Measurements from ENCODE around the gene FAAP20.

FAAP20 gene

GRCh38 chr1:2176615-2177014 is 18.0 kb downstream of the FAAP20 start:
- DNase-seq, result no peak

- no peak for DNase-seq
Measured at GRCh38 chr1:2175681-2176454, 18.7 kb downstream of the FAAP20 start.

- DNase-seq, result no peak
Measured at GRCh38 chr1:2175055-2175414, 19.5 kb downstream of the FAAP20 start.

GRCh38 chr1:2174348-2175054 is 20.1 kb downstream of the FAAP20 start:
- peak; percentile 46 for DNase-seq

- DNase-seq, result no peak
Measured at GRCh38 chr1:2173546-2174347, 20.8 kb downstream of the FAAP20 start.

- DNase-seq, result no peak
Measured at GRCh38 chr1:2172551-2173146, 21.9 kb downstream of the FAAP20 start.

- DNase-seq, result no peak
Measured at GRCh38 chr1:2172012-2172411, 22.6 kb downstream of the FAAP20 start.

GRCh38 chr1:2170211-2170610 is 24.4 kb downstream of the FAAP20 start:
- DNase-seq, result no peak

GRCh38 chr1:2169200-2169836 is 25.3 kb downstream of the FAAP20 start:
- no peak for DNase-seq

- DNase-seq, result no peak
Measured at GRCh38 chr1:2168535-2168934, 26.0 kb downstream of the FAAP20 start.

GRCh38 chr1:2168090-2168489 is 26.5 kb downstream of the FAAP20 start:
- DNase-seq, result no peak

- DNase-seq, result no peak
Measured at GRCh38 chr1:2166695-2167094, 27.9 kb downstream of the FAAP20 start.

GRCh38 chr1:2166254-2166653 is 28.3 kb downstream of the FAAP20 start:
- no peak for DNase-seq

GRCh38 chr1:2165646-2166045 is 28.9 kb downstream of the FAAP20 start:
- DNase-seq, result no peak

- DNase-seq, result no peak
Measured at GRCh38 chr1:2163205-2163604, 31.4 kb downstream of the FAAP20 start.

- DNase-seq, result no peak
Measured at GRCh38 chr1:2160451-2161300, 33.9 kb downstream of the FAAP20 start.

- DNase-seq, result no peak
Measured at GRCh38 chr1:2159124-2159523, 35.4 kb downstream of the FAAP20 start.

GRCh38 chr1:2158272-2158671 is 36.3 kb downstream of the FAAP20 start:
- DNase-seq, result no peak

GRCh38 chr1:2157856-2158255 is 36.7 kb downstream of the FAAP20 start:
- no peak for DNase-seq

GRCh38 chr1:2156866-2157265 is 37.7 kb downstream of the FAAP20 start:
- no peak for DNase-seq

- DNase-seq, result no peak
Measured at GRCh38 chr1:2155788-2156187, 38.8 kb downstream of the FAAP20 start.

GRCh38 chr1:2155147-2155598 is 39.4 kb downstream of the FAAP20 start:
- DNase-seq, result no peak
